K562 (cell line): ENCODE measurements around the gene CD244. TPM values are rescaled to one million over a fixed set of nuclear protein-coding genes. Genes with fewer than 3 reads are reported as not detected.

ENCODE experiments used
- ATAC-seq: fragments of 200-7000 bp; cut with Tn5 transposase; 3 replicates; pipeline ENCODE4 v1.9.1; 2020; ENCODE audit warnings: moderate library complexity
- BruUV-seq: library from RNA; stranded (reverse); fragments of 400-500 nt; replicated peaks from 2 replicates; lab custom pipeline; 2021; lab: Mats Ljungman, UMichigan
- CTCF ChIA-PET: fragments of 300-600 bp; formaldehyde crosslinking; extraction: SDS; loops from one replicate; lab custom pipeline; 2021; ENCODE audit warnings: low intra/inter-chr PET ratio; lab: Yijun Ruan, JAX
- POLR2A ChIA-PET: fragments of 300-600, 350-650 bp; sonication (Branson Sonifier 250); formaldehyde crosslinking; extraction: SDS; loops from one replicate; lab custom pipeline; 2021; ENCODE audit warnings: antibody characterized with exemption, inconsistent platforms; lab: Yijun Ruan, JAX
- DNase-seq, 4 experiments: peaks; one replicate each; pipeline versions ENCODE4 v3.0.0 to v3.0.0-alpha.2; 2011 to 2018; ENCODE audit warnings: low spot score in 3 of 4, mixed read lengths in 3 of 4; ENCODE audit errors: extremely low read depth in 1 of 4
- FAIRE-seq: peaks from 2 replicates; lab custom pipeline; 2011; peaks lifted over from hg19 to GRCh38; lab: Jason Lieb, UNC
- H2AFZ ChIP-seq: 2 replicates; pipeline ENCODE4 v1.6.0; 2011; ENCODE audit warnings: low read depth, low read length, control low read depth, inconsistent platforms
- H3K27ac ChIP-seq: fragments of 200-600 bp; 3 replicates; pipeline ENCODE4 v1.8.0; 2011; ENCODE audit warnings: low read depth, mild to moderate bottlenecking, control low read depth, inconsistent platforms, low read length, moderate library complexity, mixed read lengths; ENCODE audit errors: extremely low read depth
- H3K27me3 ChIP-seq, 2 experiments: fragments of 300-600 bp in 1 of 2; 2 replicates in 1 of 2; 3 replicates in 1 of 2; pipeline versions ENCODE4 v1.6.0 to v1.8.0; 2011; ENCODE audit warnings: inconsistent platforms in 2 of 2, low read length in 2 of 2, mild to moderate bottlenecking in 1 of 2, mixed read lengths in 1 of 2, moderate library complexity in 1 of 2; ENCODE audit not compliant: control insufficient read depth in 2 of 2, insufficient read depth in 2 of 2
- H3K36me3 ChIP-seq: fragments of 300-600 bp; 3 replicates; pipeline ENCODE4 v1.8.0; 2011; ENCODE audit warnings: mild to moderate bottlenecking, low read length, inconsistent platforms; ENCODE audit not compliant: control insufficient read depth, insufficient read depth
- H3K4me1 ChIP-seq, 2 experiments: fragments of 200-600 bp in 1 of 2; replicated peaks in 1 of 2; 2 replicates in 1 of 2; 3 replicates in 1 of 2; pipeline versions ENCODE4 v1.5.1 to v1.8.0; 2011; ENCODE audit warnings: inconsistent platforms in 2 of 2, low read length in 2 of 2, mild to moderate bottlenecking in 1 of 2, mixed read lengths in 1 of 2, moderate library complexity in 1 of 2; ENCODE audit not compliant: control insufficient read depth in 2 of 2, insufficient read depth in 2 of 2
- H3K4me2 ChIP-seq: 2 replicates; pipeline ENCODE4 v1.6.1; 2011; ENCODE audit warnings: low read length, control low read depth, inconsistent platforms, mixed read lengths; ENCODE audit not compliant: insufficient read depth
- H3K4me3 ChIP-seq: fragments of 200-600 bp; sonication (generic), shearing (Covaris generic); 2 replicates; pipeline ENCODE4 v1.5.1; 2016; ENCODE audit warnings: control low read depth, inconsistent platforms
- H3K79me2 ChIP-seq: fragments of 200-600 bp; 3 replicates; pipeline ENCODE4 v1.8.0; 2011; ENCODE audit warnings: low read length, inconsistent platforms; ENCODE audit not compliant: control insufficient read depth, insufficient read depth
- H3K9ac ChIP-seq, 2 experiments: 2 replicates each; pipeline versions ENCODE4 v1.6.0 to v1.6.1; 2011; ENCODE audit warnings: low read depth in 2 of 2, low read length in 2 of 2, control low read depth in 1 of 2, inconsistent platforms in 1 of 2, mild to moderate bottlenecking in 1 of 2, mixed read lengths in 1 of 2; ENCODE audit not compliant: insufficient read depth in 1 of 2
- H3K9me1 ChIP-seq: one replicate; pipeline ENCODE4 v1.6.0; 2011; ENCODE audit warnings: inconsistent platforms, mild to moderate bottlenecking, low read length, moderate library complexity; ENCODE audit not compliant: control insufficient read depth, insufficient read depth
- H3K9me3 ChIP-seq: replicated peaks from 2 replicates; pipeline ENCODE4 v1.5.1; 2011; ENCODE audit warnings: low read depth, low read length, inconsistent platforms; ENCODE audit not compliant: control insufficient read depth, insufficient read depth
- H4K20me1 ChIP-seq: replicated peaks from 2 replicates; pipeline ENCODE4 v1.6.1; 2011; ENCODE audit warnings: low read length, inconsistent platforms, mixed read lengths; ENCODE audit not compliant: control insufficient read depth, insufficient read depth
- CBX1 ChIP-seq: sonication (generic); IDR thresholded peaks from 2 replicates; pipeline ENCODE4 v1.6.1; 2016; ENCODE audit warnings: antibody characterized with exemption, low read depth, mild to moderate bottlenecking
- FOXM1 ChIP-seq, 2 experiments: fragments of 450-650 bp in 1 of 2; sonication (generic) in 1 of 2; formaldehyde crosslinking in 1 of 2; IDR thresholded peaks; 2 replicates each; pipeline versions ENCODE4 v1.6.1 to v1.9.0; 2017 to 2022; ENCODE audit warnings: low read depth in 2 of 2, mild to moderate bottlenecking in 2 of 2, missing genetic modification reagents in 1 of 2, moderate library complexity in 1 of 2
- HDAC6 ChIP-seq: IDR thresholded peaks from 2 replicates; pipeline ENCODE4 v1.6.1; 2012; ENCODE audit warnings: low read depth, mild to moderate bottlenecking, control low read depth, inconsistent platforms, low read length, moderate library complexity
- MAFK ChIP-seq: IDR thresholded peaks from 2 replicates; pipeline ENCODE4 v1.6.1; 2011; ENCODE audit warnings: low read length, improper control_type of control experiment
- PTRF ChIP-seq: fragments of 450-650 bp; IDR thresholded peaks from 2 replicates; pipeline ENCODE4 v1.6.1; 2016; ENCODE audit warnings: mild to moderate bottlenecking, missing genetic modification characterization, missing compliant biosample characterization
- WGBS: fragments of 100-300 bp; shearing (Covaris generic); methylation state at CpG from one replicate; pipeline ENCODE4 v1.1.6; 2016; ENCODE audit warnings: low coverage, mixed read lengths; ENCODE audit not compliant: insufficient coverage; ENCODE audit errors: missing lambda C conversion rate; 5-methylcytosine and 5-hydroxymethylcytosine counted together
- in situ Hi-C: fragments of 300-500 bp; cut with MboI; formaldehyde crosslinking; loops from 4 replicates; pipeline ENCODE4 v1.15.0; 2018; ENCODE audit warnings: inconsistent platforms, mixed read lengths
- intact Hi-C: fragments of 100-400 bp; cut with micrococcal nuclease; formaldehyde crosslinking; loops from 2 replicates; pipeline ENCODE4 v1.14.2; 2022
- polyA plus RNA-seq, 8 experiments: library from polyadenylated mRNA; depleted of rRNA in 4 of 8; stranded (reverse) in 5 of 8; unstranded in 3 of 8; fragments of >200 nt; fragmentation: Nextera tagmentation in 2 of 8; fragmentation: Illumina TruSeq in 1 of 8; extraction: Ambion mirVana in 2 of 8; extraction: Trizol in 1 of 8; gene quantifications; 2 replicates each; pipeline versions ENCODE4 v1.2.1 to v1.2.3, GENCODE V29; 2011 to 2014; ENCODE audit warnings: inconsistent platforms in 1 of 8, missing spikeins in 1 of 8
- total RNA-seq, 7 experiments: library from RNA; depleted of rRNA in 6 of 7; stranded (reverse); fragments of >200 nt in 6 of 7; fragmentation: Illumina TruSeq in 2 of 7; extraction: Trizol in 2 of 7; gene quantifications; 2 replicates each; pipeline versions ENCODE4 v1.2.1 to v1.2.3, GENCODE V29; 2011 to 2021; ENCODE audit warnings: low replicate concordance in 1 of 7

The CD244 gene
- total and polyA plus RNA-seq, 9 of the 15 experiments (the other 6 are each of a cell fraction or from before 2014, with no cell fraction given), result not detected

DNA sequence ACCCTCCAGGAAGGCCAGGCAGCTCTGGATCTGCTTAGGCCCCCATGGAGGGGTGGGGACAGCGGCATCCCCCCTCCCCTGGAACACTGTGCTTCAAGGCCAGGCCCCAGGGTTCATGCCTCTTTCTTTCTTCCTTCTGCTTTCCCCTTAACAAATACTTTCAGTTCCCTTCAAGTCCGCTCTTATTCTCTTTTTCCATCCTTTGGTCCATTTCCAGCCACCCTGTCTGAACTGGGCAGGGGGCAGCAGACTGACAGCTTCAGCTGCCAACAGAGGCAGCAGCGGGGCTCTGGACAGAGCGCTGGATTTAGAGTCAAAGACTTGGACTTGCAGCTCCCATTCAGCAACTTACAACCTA is 1.1 kb upstream of the CD244 start:
- ChIA-PET CTCF (no interaction called here), POLR2A (interaction anchor here (0.7 to 0.8 kb wide), 2 partner anchors 14 to 29 kb away, joined by 3 to 4 read pairs; no protein-coding TSS in a partner anchor)
- no peaks in the 10 kb centered on the region for H3K4me1 ChIP-seq
- 0% methylated on average over 4 of the region's 4 CpGs for WGBS
- peaks cover 4 to 27% of the 10 kb centered on the region in 2 experiments; a peak in 4 of 5 replicates for H3K27me3 ChIP-seq
- no peak overlapping the region for H3K27ac ChIP-seq
- H2AFZ ChIP-seq, result no peak overlapping the region
- DNase-seq, result no peak
- no peaks in the 10 kb centered on the region for H3K9me1 ChIP-seq
- BruUV-seq, result no TSS peak
- no peaks in the 10 kb centered on the region for H3K79me2 ChIP-seq
- 0 out of 2 replicates have a peak, but pooled peaks cover 2% of the 10 kb centered on the region for H4K20me1 ChIP-seq
- intact Hi-C loops, result no loop called here
- no peak overlapping the region for H3K4me3 ChIP-seq
- no peak for ATAC-seq
- FAIRE-seq, result no peak
- H3K4me2 ChIP-seq, result no peak overlapping the region
- H3K9ac ChIP-seq, result no peak overlapping the region
- in situ Hi-C loops, result no loop called here
- no peaks in the 10 kb centered on the region for H3K9me3 ChIP-seq
- TF ChIP-seq HDAC6, result no peak
- no peak for TF ChIP-seq CBX1
- TF ChIP-seq FOXM1 (IDR thresholded peaks at IDR 0.05; ENCODE audit: low read depth), result no peak
- no peak for TF ChIP-seq FOXM1 (CRISPR knock-in tag; IDR thresholded peaks at IDR 0.05; ENCODE audit: low read depth)
- TF ChIP-seq MAFK, result no peak
- no peak for TF ChIP-seq PTRF
- H3K36me3 ChIP-seq, result no peaks in the 10 kb centered on the region
